GM12801 (cell line): ENCODE results near the gene ABHD8.

ENCODE experiments used
- CTCF ChIP-seq: IDR thresholded peaks from one replicate; pipeline ENCODE4 v1.5.1; 2011; ENCODE audit warnings: control low read depth; ENCODE audit not compliant: insufficient read length; ENCODE audit errors: extremely low read depth

Gene ABHD8

DNA sequence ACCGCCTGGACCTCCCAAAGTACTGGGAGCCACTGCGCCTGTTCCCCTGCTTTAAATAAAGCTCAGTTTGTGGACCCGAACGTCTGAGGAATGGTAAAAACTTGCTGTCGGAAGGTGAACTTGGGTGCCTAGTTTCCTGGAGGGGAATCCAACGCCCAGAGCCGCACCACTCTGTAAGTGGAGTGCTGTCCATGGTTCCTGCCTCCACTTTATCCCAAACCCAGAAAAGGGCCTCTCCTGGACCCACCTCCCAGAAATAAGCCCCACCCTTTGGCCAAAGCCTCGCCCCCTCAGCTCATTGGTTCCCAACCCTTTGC lies 29.1 kb upstream of the ABHD8 start:
- no peak for TF ChIP-seq CTCF

DNA sequence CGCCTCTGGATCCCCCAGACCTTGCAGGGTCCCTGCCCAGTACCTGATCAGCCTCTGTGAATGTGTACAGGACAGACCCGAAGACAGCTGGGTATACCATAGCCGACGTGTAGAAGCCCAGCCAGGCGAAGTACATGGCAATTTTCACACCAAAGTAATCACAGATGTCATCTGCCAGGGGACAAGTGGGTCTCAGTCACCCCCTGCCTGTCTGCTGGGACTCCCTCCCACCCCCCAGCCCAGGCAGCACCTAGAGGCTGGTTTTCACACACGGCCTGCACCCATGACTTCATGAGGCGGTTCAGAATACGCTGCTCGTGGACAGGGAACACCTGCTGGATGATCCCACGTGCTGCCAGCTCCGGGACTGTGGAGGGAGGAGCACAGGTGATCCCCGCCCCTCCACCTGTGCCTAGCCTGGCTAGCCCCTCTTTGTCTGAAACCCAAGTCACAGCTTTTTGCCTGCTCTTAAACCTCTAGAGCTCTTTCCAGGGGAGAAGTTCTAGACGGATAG lies 27.9 kb upstream of the ABHD8 start:
- TF ChIP-seq CTCF = no peak

- no peak for TF ChIP-seq CTCF
Measured at GRCh38 chr19:17330262-17331044, 27.2 kb upstream of the ABHD8 start.

GRCh38 chr19:17329366-17330261 lies 26.4 kb upstream of the ABHD8 start:
- TF ChIP-seq CTCF = no peak

DNA sequence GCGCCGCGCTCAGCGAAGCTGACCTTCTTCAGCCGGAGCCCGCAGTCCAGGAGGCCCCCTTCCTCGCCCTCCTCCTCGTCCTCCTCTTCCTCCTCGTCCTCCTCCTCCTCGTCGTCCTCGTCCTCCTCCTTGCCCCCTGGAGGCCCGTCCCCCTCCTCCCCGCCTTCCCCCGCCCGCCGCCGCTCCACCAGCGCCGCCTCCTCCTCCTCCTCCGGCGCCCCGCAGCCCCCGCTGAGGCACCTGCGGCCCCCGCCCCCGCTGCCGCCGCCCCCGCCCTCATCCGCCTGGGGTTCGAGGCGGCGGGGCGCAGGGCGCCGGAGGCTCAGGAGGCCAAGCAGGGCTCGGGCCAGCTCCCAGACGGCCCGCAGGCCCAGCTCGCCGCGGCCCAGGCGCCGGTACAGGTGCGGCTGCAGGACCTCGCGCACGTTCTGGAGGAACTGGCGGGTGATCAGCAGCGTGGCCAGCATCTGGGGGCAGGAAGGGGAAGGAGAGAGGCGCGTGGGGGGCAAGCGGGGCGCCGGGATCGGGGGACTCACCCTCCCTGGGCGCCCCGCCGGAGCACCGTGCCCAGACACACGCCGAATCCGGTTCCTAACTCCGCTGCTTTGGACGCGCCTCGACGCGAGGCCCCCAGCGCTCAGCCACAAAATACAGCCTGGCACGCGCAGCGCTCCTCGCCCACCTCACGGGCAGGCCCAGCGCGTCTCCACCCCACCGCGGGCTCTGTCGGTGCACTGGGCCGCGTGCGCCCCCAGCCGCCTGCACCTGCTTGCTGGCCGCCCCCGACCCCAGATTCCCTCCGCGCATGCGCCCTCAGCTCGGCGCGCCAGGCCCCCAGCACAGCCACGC lies 25.5 kb upstream of the ABHD8 start:
- TF ChIP-seq CTCF = no peak

- TF ChIP-seq CTCF = no peak
Measured at GRCh38 chr19:17327654-17328516, 24.7 kb upstream of the ABHD8 start.
